HFF-Myc (cell line): ENCODE data around the gene RFTN1.

Source experiments
- DNase-seq: peaks from one replicate; pipeline ENCODE4 v3.0.0-alpha.2; 2011; ENCODE audit warnings: low read depth; ENCODE audit errors: extremely low read depth
- H3K4me3 ChIP-seq: replicated peaks from 2 replicates; pipeline ENCODE4 v1.5.1; 2011; ENCODE audit warnings: low read depth, mild to moderate bottlenecking, control low read depth, low read length
- CTCF ChIP-seq: IDR thresholded peaks from 2 replicates; pipeline ENCODE4 v1.5.1; 2012; ENCODE audit warnings: mild to moderate bottlenecking, low read depth, low read length, control low read depth; ENCODE audit errors: missing control alignments

Gene RFTN1

GRCh38 chr3:16538507-16538906 is 25.0 kb upstream of the RFTN1 start:
- no peak for TF ChIP-seq CTCF
- no peak overlapping the region for H3K4me3 ChIP-seq
- DNase-seq, result no peak

GRCh38 chr3:16536996-16537395 is 23.5 kb upstream of the RFTN1 start:
- TF ChIP-seq CTCF, result no peak
- H3K4me3 ChIP-seq, result no peak overlapping the region
- no peak for DNase-seq

GRCh38 chr3:16536344-16536663 is 22.8 kb upstream of the RFTN1 start:
- DNase-seq, result no peak
- no peak overlapping the region for H3K4me3 ChIP-seq
- TF ChIP-seq CTCF, result no peak

GRCh38 chr3:16534640-16535262 is 21.3 kb upstream of the RFTN1 start:
- H3K4me3 ChIP-seq, result no peak overlapping the region
- TF ChIP-seq CTCF, result no peak
- no peak for DNase-seq

- H3K4me3 ChIP-seq, result no peak overlapping the region
- TF ChIP-seq CTCF, result no peak
- DNase-seq, result no peak
These were observed 20.6 kb upstream of the RFTN1 start for GRCh38 chr3:16533928-16534574.

- H3K4me3 ChIP-seq, result no peak overlapping the region
- DNase-seq, result no peak
- no peak for TF ChIP-seq CTCF
These were observed 15.8 kb upstream of the RFTN1 start for GRCh38 chr3:16529264-16529663.

- no peak for TF ChIP-seq CTCF
- no peak for DNase-seq
- H3K4me3 ChIP-seq, result no peak overlapping the region
These were observed 15.1 kb upstream of the RFTN1 start for GRCh38 chr3:16528581-16528993.
